ENCODE results near the gene COL6A2.

COL6A2 gene

GRCh38 chr21:46081862-46082712 is 15.8 kb upstream of the COL6A2 start:
- Histone ChIP-seq H3K4me2 (ENCODE audit: low read length, poor library complexity, severe bottlenecking) (no peak overlapping the region), H3K79me1 (replicated peaks; ENCODE audit: low read length, poor library complexity, severe bottlenecking) (no peaks in the 10 kb centered on the region), H3K36me3 (ENCODE audit: control insufficient read depth in 1 of 2, insufficient read depth in 2 of 2, low read depth in 1 of 2, low read length in 2 of 2) (no peaks in the 10 kb centered on the region), H3K27me3 (ENCODE audit: control insufficient read depth in 1 of 2, insufficient read depth in 1 of 2, low read length in 2 of 2) (no peaks in the 10 kb centered on the region), H3K4me1 (ENCODE audit: control insufficient read depth, insufficient read depth, low read depth, low read length) (peaks cover 25% of the 10 kb centered on the region), H3K23ac (ENCODE audit: low read length in 2 of 2) (no peak overlapping the region), H4K8ac (ENCODE audit: low read length) (peak overlapping the region; percentile 20), H3K4me3 (ENCODE audit: insufficient read depth in 1 of 2, low read depth in 1 of 2, low read length in 2 of 2) (no peak overlapping the region), H3K18ac (ENCODE audit: low read depth in 1 of 2, low read length in 2 of 2) (peak overlapping the region in 1 of 2 experiments; percentile 13), H3K9ac (ENCODE audit: low read length) (peak overlapping the region; percentile 20), H2BK5ac (ENCODE audit: low read depth, low read length, poor library complexity, severe bottlenecking) (no peak overlapping the region), H2BK15ac (ENCODE audit: low read depth, poor library complexity, severe bottlenecking) (peak overlapping the region; percentile 90), H3K14ac (ENCODE audit: low read length in 2 of 2) (peak overlapping the region in 1 of 2 experiments; percentile 76), H2AFZ (ENCODE audit: low read depth, low read length) (no peak overlapping the region), H2BK120ac (ENCODE audit: low read depth, low read length) (no peak overlapping the region), H4K91ac (ENCODE audit: low read length) (peak overlapping the region; percentile 34), H2BK12ac (ENCODE audit: low read length in 2 of 2) (peak overlapping the region; percentile 18 to 65), H3K9me3 (ENCODE audit: control insufficient read depth, low read length) (peaks cover 5% of the 10 kb centered on the region), H3K4ac (ENCODE audit: low read depth in 1 of 2, low read length in 2 of 2) (no peak overlapping the region), H3K27ac (ENCODE audit: low read length, poor library complexity, severe bottlenecking) (no peak overlapping the region), H2AK5ac (ENCODE audit: low read length, severe bottlenecking) (no peak overlapping the region)
- WGBS = 95% methylated on average over 35 of the region's 35 CpGs
- DNase-seq = no peak

- Histone ChIP-seq H2BK15ac (ENCODE audit: low read depth, poor library complexity, severe bottlenecking) (no peak overlapping the region), H3K79me1 (replicated peaks; ENCODE audit: low read length, poor library complexity, severe bottlenecking) (no peaks in the 10 kb centered on the region), H3K23ac (ENCODE audit: low read length in 2 of 2) (no peak overlapping the region), H2BK120ac (ENCODE audit: low read depth, low read length) (no peak overlapping the region), H3K4me1 (ENCODE audit: control insufficient read depth, insufficient read depth, low read depth, low read length) (peaks cover 25% of the 10 kb centered on the region), H3K4me3 (ENCODE audit: insufficient read depth in 1 of 2, low read depth in 1 of 2, low read length in 2 of 2) (no peak overlapping the region), H3K27me3 (ENCODE audit: control insufficient read depth in 1 of 2, insufficient read depth in 1 of 2, low read length in 2 of 2) (no peaks in the 10 kb centered on the region), H3K14ac (ENCODE audit: low read length in 2 of 2) (no peak overlapping the region), H3K4ac (ENCODE audit: low read depth in 1 of 2, low read length in 2 of 2) (no peak overlapping the region), H3K4me2 (ENCODE audit: low read length, poor library complexity, severe bottlenecking) (no peak overlapping the region), H4K91ac (ENCODE audit: low read length) (no peak overlapping the region), H3K36me3 (ENCODE audit: control insufficient read depth in 1 of 2, insufficient read depth in 2 of 2, low read depth in 1 of 2, low read length in 2 of 2) (no peaks in the 10 kb centered on the region), H4K8ac (ENCODE audit: low read length) (no peak overlapping the region), H2BK5ac (ENCODE audit: low read depth, low read length, poor library complexity, severe bottlenecking) (no peak overlapping the region), H3K18ac (ENCODE audit: low read depth in 1 of 2, low read length in 2 of 2) (peak overlapping the region in 1 of 2 experiments; percentile 13), H2AK5ac (ENCODE audit: low read length, severe bottlenecking) (no peak overlapping the region), H3K9me3 (ENCODE audit: control insufficient read depth, low read length) (peaks cover 11% of the 10 kb centered on the region), H2AFZ (ENCODE audit: low read depth, low read length) (no peak overlapping the region), H3K9ac (ENCODE audit: low read length) (peak overlapping the region; percentile 20), H2BK12ac (ENCODE audit: low read length in 2 of 2) (no peak overlapping the region), H3K27ac (ENCODE audit: low read length, poor library complexity, severe bottlenecking) (no peak overlapping the region)
- 92% methylated on average over 5 of the region's 5 CpGs for WGBS
- DNase-seq = no peak
Measured at GRCh38 chr21:46082713-46082962, 15.3 kb upstream of the COL6A2 start.

- Histone ChIP-seq H3K4ac (ENCODE audit: low read depth in 1 of 2, low read length in 2 of 2) (peak overlapping the region in 1 of 2 experiments; percentile 22), H2AFZ (ENCODE audit: low read depth, low read length) (no peak overlapping the region), H3K27ac (ENCODE audit: low read length, poor library complexity, severe bottlenecking) (no peak overlapping the region), H2AK5ac (ENCODE audit: low read length, severe bottlenecking) (no peak overlapping the region), H3K79me1 (replicated peaks; ENCODE audit: low read length, poor library complexity, severe bottlenecking) (no peaks in the 10 kb centered on the region), H3K36me3 (ENCODE audit: control insufficient read depth in 1 of 2, insufficient read depth in 2 of 2, low read depth in 1 of 2, low read length in 2 of 2) (no peaks in the 10 kb centered on the region), H3K14ac (ENCODE audit: low read length in 2 of 2) (no peak overlapping the region), H3K4me3 (ENCODE audit: insufficient read depth in 1 of 2, low read depth in 1 of 2, low read length in 2 of 2) (peak overlapping the region in 1 of 2 experiments; percentile 31), H3K4me2 (ENCODE audit: low read length, poor library complexity, severe bottlenecking) (no peak overlapping the region), H3K23ac (ENCODE audit: low read length in 2 of 2) (no peak overlapping the region), H2BK120ac (ENCODE audit: low read depth, low read length) (peak overlapping the region; percentile 68), H3K9ac (ENCODE audit: low read length) (peak overlapping the region; percentile 84), H2BK12ac (ENCODE audit: low read length in 2 of 2) (peak overlapping the region in 1 of 2 experiments; percentile 27), H2BK15ac (ENCODE audit: low read depth, poor library complexity, severe bottlenecking) (peak overlapping the region; percentile 77), H3K9me3 (ENCODE audit: control insufficient read depth, low read length) (peaks cover 16% of the 10 kb centered on the region), H3K18ac (ENCODE audit: low read depth in 1 of 2, low read length in 2 of 2) (peak overlapping the region; percentile 33 to 76), H4K91ac (ENCODE audit: low read length) (peak overlapping the region; percentile 67), H3K4me1 (ENCODE audit: control insufficient read depth, insufficient read depth, low read depth, low read length) (peaks cover 25% of the 10 kb centered on the region), H4K8ac (ENCODE audit: low read length) (peak overlapping the region; percentile 8), H3K27me3 (ENCODE audit: control insufficient read depth in 1 of 2, insufficient read depth in 1 of 2, low read length in 2 of 2) (no peaks in the 10 kb centered on the region), H2BK5ac (ENCODE audit: low read depth, low read length, poor library complexity, severe bottlenecking) (no peak overlapping the region)
- WGBS = 80% methylated on average over 35 of the region's 35 CpGs
- no peak for DNase-seq
Measured at GRCh38 chr21:46082963-46083790, 14.7 kb upstream of the COL6A2 start.

Data from mesenchymal stem cell (in vitro differentiated cells and primary cell).